ENCODE data around the gene FKBP10. TPM values are rescaled to one million over a fixed set of nuclear protein-coding genes. Genes with fewer than 3 reads are reported as not detected.

FKBP10 gene
- total RNA-seq, 2 experiments from 2014 or later: not detected

GRCh38 chr17:41864836-41865595 lies 52.2 kb downstream of the FKBP10 start, which contains the start of gene KLHL11:
Gene KLHL11 (minus strand): TSS chr17:41865423. CDS start chr17:41865370, 53 bp downstream.
- TF ChIP-seq CTCF (IDR thresholded peaks at IDR 0.05): no peak
- ChIA-PET POLR2A (interaction anchor here (0.6 to 3.8 kb wide), 16 partner anchors 9 to 464 kb away, joined by 3 to 20 read pairs (median 4); partner anchors contain the start of genes ACLY, EIF1, NT5C3B and ODAD4), CTCF (interaction anchor here (1.0 to 3.0 kb wide), 3 partner anchors 54 to 202 kb away, joined by 3 to 15 read pairs (median 5); partner anchors contain the start of genes CNP and P3H4)
- no peaks in the 10 kb centered on the region for H3K27me3 ChIP-seq (ENCODE audit: control insufficient read depth in 1 of 2, insufficient read depth in 2 of 2, low read length in 2 of 2)
- H3K4me1 Mint-ChIP-seq (ENCODE audit: low read depth): peaks cover 20% of the 10 kb centered on the region
- H3K27me3 Mint-ChIP-seq: no peaks in the 10 kb centered on the region
- peaks cover 27% of the 10 kb centered on the region for H3K36me3 Mint-ChIP-seq (ENCODE audit: low read depth)
- no peak within 1 kb of the TSS for H3K27ac Mint-ChIP-seq
- ATAC-seq (ENCODE audit: poor library complexity) (peak; percentile 88), DNase-seq (peak; percentile 79 to 95 (median 84))
- H3K9me3 Mint-ChIP-seq: no peaks in the 10 kb centered on the region
- intact Hi-C loops (cut with DNase I, micrococcal nuclease): loop anchor here in 1 of 2 experiments (5.0 kb wide), 2 partner anchors 52 to 102 kb away; partner anchors contain the start of genes ACLY and CNP
- H3K4me3 ChIP-seq (ENCODE audit: low read length): peak within 1 kb of the TSS; percentile 95
- peaks cover 18% of the 10 kb centered on the region for H3K36me3 ChIP-seq (ENCODE audit: insufficient read depth, low read length)
- peak within 1 kb of the TSS; percentile 79 to 87 for H3K27ac ChIP-seq (ENCODE audit: low read depth in 1 of 2, low read length in 2 of 2)
- H3K4me3 Mint-ChIP-seq: no peak within 1 kb of the TSS
- no peaks in the 10 kb centered on the region for H3K9me3 ChIP-seq (ENCODE audit: control insufficient read depth in 1 of 2, insufficient read depth in 1 of 2, low read length in 2 of 2)
- peaks cover 46% of the 10 kb centered on the region for H3K4me1 ChIP-seq (ENCODE audit: insufficient read depth, low read length)

- H3K27ac ChIP-seq (ENCODE audit: low read depth in 1 of 2, low read length in 2 of 2): no peak overlapping the region
- no peaks in the 10 kb centered on the region for H3K9me3 ChIP-seq (ENCODE audit: control insufficient read depth in 1 of 2, insufficient read depth in 1 of 2, low read length in 2 of 2)
- no peaks in the 10 kb centered on the region for H3K9me3 Mint-ChIP-seq
- H3K4me1 ChIP-seq (ENCODE audit: insufficient read depth, low read length): peaks cover 42% of the 10 kb centered on the region
- peaks cover 32% of the 10 kb centered on the region for H3K36me3 Mint-ChIP-seq (ENCODE audit: low read depth)
- H3K4me3 Mint-ChIP-seq: no peak overlapping the region
- DNase-seq: no peak
- POLR2A ChIA-PET: interaction anchor here (0.6 to 3.8 kb wide), 10 partner anchors 8 to 463 kb away, joined by 3 to 20 read pairs (median 7); partner anchors contain the start of genes ACLY, EIF1, NT5C3B and ODAD4
- CTCF ChIA-PET: interaction anchor here (1.0 to 3.0 kb wide), 3 partner anchors 54 to 203 kb away, joined by 3 to 15 read pairs (median 5); partner anchors contain the start of genes CNP and P3H4
- no peak for TF ChIP-seq CTCF (IDR thresholded peaks at IDR 0.05)
- peak overlapping the region; percentile 47 for H3K4me3 ChIP-seq (ENCODE audit: low read length)
- H3K36me3 ChIP-seq (ENCODE audit: insufficient read depth, low read length): peaks cover 23% of the 10 kb centered on the region
- H3K27me3 Mint-ChIP-seq: no peaks in the 10 kb centered on the region
- no peak overlapping the region for H3K27ac Mint-ChIP-seq
- no peaks in the 10 kb centered on the region for H3K27me3 ChIP-seq (ENCODE audit: control insufficient read depth in 1 of 2, insufficient read depth in 2 of 2, low read length in 2 of 2)
- peak; percentile 5 for ATAC-seq (ENCODE audit: poor library complexity)
- intact Hi-C loops (cut with DNase I, micrococcal nuclease): loop anchor here in 1 of 2 experiments (5.0 kb wide), 2 partner anchors 52 to 102 kb away; partner anchors contain the start of genes ACLY and CNP
- H3K4me1 Mint-ChIP-seq (ENCODE audit: low read depth): peaks cover 15% of the 10 kb centered on the region
Observed at GRCh38 chr17:41865596-41865893, 52.7 kb downstream of the FKBP10 start.

- Mint-ChIP-seq H3K27me3 (no peaks in the 10 kb centered on the region), H3K4me1 (ENCODE audit: low read depth) (no peaks in the 10 kb centered on the region), H3K4me3 (no peak overlapping the region), H3K36me3 (ENCODE audit: low read depth) (peaks cover 62% of the 10 kb centered on the region), H3K27ac (peak overlapping the region; percentile 7), H3K9me3 (no peaks in the 10 kb centered on the region)
- peaks cover 14% of the 10 kb centered on the region for H3K4me1 ChIP-seq (ENCODE audit: insufficient read depth, low read length)
- peaks cover 50% of the 10 kb centered on the region for H3K36me3 ChIP-seq (ENCODE audit: insufficient read depth, low read length)
- H3K27me3 ChIP-seq (ENCODE audit: control insufficient read depth in 1 of 2, insufficient read depth in 2 of 2, low read length in 2 of 2): no peaks in the 10 kb centered on the region
- no peak for ATAC-seq (ENCODE audit: poor library complexity)
- no peak for TF ChIP-seq CTCF (IDR thresholded peaks at IDR 0.05)
- CTCF ChIA-PET: no interaction called here
- intact Hi-C loops (cut with DNase I, micrococcal nuclease): loop anchor here in 1 of 2 experiments (5.0 kb wide), 2 partner anchors 49 to 99 kb away; partner anchors contain the start of genes ACLY and CNP
- no peak overlapping the region for H3K4me3 ChIP-seq (ENCODE audit: low read length)
- no peaks in the 10 kb centered on the region for H3K9me3 ChIP-seq (ENCODE audit: control insufficient read depth in 1 of 2, insufficient read depth in 1 of 2, low read length in 2 of 2)
- no peak for DNase-seq
- POLR2A ChIA-PET: no interaction called here
- peak overlapping the region in 1 of 2 donors; percentile 16 for H3K27ac ChIP-seq (ENCODE audit: low read depth in 1 of 2, low read length in 2 of 2)
Observed at GRCh38 chr17:41868568-41868967, 55.8 kb downstream of the FKBP10 start.
